CD1c-positive myeloid dendritic cell (primary cell): Measurements from ENCODE around the gene P2RX4.
"Not testable (repeated sequence)": the region's sequence is repeated elsewhere in the genome, so short reads cannot be mapped to it uniquely, and the experiment has no call there.

Source experiments
- DNase-seq: peaks from one replicate; pipeline ENCODE4 v3.0.0-alpha.2; 2016; ENCODE audit errors: extremely low spot score

P2RX4 gene

GRCh38 chr12:121189131-121189530 lies 20.8 kb upstream of the P2RX4 start:
- DNase-seq, result no peak

DNA sequence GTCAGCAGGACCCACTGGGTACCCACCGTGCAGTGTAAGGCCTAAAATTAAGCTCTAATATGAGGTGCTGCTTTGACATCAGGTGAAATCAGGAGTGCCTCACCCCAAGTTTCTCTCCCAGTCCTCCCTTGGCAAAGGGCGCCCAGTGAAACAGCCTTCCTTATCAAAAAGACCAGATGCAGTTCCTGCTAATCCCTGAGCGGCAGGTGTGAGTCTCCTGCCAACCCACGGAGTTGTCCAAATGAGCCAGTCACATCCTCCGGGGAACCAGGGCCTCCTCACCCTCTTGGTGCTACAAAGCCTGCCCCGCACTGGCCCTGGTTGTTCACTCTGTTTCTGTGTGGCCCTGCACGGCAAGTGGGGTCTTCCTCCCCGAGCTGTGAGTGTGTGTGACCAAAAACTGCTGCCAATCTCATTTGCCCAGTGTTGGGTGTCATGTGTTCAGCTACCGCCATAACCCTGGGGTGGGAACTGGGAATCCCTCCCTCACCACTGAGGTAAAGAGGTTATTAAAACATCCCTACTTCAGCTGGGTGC lies 20.2 kb upstream of the P2RX4 start:
- DNase-seq, result no peak

DNA sequence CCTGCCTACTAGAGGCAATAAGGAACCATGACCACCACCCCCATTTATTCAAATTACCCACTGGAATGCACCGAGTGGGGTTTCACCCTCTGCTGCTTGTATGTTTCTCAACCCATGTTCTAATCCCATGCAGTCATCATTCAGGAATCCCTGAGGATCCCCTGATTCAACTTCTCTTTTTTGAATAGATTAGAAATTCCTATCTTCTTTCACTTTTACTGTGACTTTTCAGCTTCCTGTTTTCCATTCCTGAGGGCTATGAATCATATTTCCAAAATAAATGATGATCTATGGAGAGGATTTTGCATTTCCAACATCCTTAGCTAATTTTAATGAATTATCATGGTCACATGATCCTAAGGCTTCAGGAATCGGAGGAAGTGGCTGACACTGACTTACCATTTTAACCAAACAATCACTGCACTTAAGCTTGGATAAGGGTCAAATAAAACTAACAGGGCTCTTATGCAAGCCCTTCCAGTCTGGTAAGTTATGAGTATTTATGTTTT lies 19.4 kb upstream of the P2RX4 start:
- DNase-seq, result peak; percentile 95

- no peak for DNase-seq
These were observed 18.8 kb upstream of the P2RX4 start for GRCh38 chr12:121191151-121191550.

DNA sequence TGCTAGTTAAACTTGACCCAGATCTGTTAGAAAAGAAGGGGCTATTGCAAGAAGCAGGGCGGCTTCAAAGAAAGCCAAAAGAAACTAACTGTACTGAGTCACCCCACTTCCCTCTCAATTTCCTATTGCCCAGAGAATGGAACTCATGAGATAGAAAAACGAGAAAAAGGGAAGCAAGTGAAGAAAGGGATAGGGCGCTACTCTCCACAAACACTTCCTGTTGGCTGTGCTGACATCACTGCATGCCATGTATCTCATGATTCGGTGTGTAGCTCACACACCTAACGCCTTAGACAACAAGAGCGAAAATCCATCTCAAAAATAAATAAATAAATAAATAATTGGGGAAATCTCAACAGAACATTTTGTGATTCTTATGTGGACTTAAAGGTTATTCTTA lies 13.0 kb upstream of the P2RX4 start:
- DNase-seq, result peak; percentile 91

- no peak for DNase-seq
These were observed 11.0 kb upstream of the P2RX4 start for GRCh38 chr12:121198949-121199348.

GRCh38 chr12:121201140-121201539 lies 8.8 kb upstream of the P2RX4 start:
- not testable (repeated sequence) for DNase-seq

DNA sequence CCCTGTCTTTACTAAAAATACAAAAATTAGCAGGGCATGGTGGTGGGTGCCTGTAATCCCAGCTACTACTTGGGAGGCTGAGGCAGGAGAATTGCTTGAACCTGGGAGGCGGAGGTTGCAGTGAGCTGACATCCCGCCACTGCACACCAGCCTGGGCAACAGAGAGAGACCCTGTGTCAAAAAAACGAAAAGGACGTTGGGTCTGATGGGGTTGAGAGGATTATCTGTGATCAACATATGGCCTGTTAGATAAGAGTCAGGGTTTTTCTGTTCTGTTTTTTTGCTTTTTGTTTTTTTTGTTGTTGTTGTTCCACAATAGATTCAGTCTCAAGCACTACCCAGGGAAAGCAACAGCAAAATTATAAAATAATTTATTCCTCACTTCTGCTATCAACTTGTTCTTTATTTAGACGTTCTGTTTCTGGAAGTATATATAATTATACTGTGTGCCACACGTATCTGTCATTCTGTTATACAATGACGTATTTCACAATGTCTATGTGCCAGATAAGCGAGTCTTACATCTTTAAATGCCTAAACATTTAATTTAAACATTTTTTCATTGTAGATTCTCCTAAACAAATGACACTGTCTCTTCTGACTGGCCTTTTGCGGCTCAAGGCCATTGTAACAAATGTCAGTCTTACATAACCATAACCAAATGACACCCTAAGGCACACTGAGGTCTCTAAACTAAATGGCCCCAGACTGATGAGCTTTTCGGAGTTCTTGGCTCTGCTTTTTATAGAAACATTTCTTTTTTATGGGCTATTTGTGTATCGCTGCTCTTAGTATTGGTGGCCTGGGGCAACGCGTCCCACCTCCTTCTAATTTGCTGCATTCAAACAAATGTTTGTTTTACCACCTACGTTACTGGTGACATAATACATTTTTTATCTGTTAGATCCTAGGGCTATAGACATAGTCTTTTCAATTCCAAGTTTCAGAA lies 7.2 kb upstream of the P2RX4 start:
- no peak for DNase-seq

DNA sequence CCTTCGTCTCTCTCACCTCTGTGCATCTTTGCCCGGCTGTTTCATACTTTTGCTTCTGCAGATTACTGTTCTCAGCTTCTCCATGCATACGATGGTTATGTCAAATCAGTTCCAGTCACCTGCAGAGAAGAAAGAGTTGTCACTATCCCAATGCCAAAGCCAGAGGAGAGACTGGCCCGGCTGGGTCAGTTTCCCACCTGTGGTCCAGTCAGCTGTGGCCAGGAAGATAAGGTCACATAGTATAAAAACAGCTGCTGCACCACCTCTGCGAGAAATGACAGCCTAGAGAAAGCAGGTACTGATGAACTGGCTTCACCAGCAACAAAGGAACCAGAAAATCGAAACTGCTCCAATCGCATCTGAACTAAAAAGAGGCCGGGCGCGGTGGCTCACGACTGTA lies 6.4 kb upstream of the P2RX4 start:
- no peak for DNase-seq

DNA sequence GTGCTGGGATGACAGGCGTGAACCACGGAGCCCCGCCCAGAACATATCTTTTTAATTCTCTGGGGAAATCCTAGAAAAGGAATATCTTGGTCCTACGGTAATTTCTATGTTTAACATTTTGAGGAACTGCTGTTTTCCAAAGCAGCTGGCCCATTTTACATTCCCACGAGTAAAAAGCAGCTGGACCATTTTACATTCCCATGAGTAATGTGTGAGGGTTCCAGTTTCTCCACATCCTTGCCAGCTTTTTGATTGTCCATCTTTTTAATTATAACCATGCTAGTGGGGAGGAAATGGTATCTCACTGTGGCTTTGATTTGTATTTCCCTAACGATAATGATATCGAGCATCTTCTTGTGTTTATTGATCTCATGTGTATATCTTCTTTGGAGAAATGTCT lies 4.4 kb upstream of the P2RX4 start:
- DNase-seq, result no peak

DNA sequence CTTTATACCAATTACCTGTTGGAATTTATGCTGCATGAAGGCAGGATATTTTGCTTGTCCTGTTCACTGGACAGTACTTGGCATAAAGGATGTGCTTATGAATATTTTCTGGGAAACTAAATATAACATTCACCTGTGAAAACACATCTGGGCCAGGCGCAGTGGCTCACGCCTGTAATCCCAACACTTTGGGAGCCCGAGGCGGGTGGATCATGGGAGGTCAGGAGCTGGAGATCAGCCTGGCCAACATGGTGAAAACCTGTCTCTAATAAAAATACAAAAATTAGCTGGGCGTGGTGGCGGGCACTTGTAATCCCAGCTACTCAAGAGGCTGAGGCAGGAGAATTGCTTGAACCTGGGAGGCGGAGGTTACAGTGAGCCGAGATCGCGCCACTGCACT lies 1.4 kb upstream of the P2RX4 start:
- DNase-seq, result not testable (repeated sequence)

GRCh38 chr12:121209221-121209620 lies 708 bp upstream of the P2RX4 start:
- DNase-seq, result no peak

DNA sequence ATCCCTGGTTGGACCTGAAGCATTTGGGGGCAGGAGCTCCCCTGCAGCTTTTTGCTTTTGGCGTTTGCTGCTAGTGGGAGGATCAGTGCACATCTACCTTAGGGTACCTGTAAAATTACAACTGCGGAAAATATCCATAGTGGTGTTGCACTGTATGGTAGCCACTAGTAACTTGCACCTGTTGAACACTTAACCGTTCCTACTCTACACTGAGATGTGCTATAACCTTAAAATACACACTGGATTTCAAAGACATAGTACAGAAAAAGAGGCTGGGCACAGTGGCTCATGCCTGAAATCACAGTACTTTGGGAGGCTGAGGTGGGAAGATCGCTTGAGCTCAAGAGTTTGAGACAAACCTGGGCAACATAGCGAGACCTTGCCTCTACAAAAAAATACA lies 2.9 kb downstream of the P2RX4 start:
- DNase-seq, result no peak

DNA sequence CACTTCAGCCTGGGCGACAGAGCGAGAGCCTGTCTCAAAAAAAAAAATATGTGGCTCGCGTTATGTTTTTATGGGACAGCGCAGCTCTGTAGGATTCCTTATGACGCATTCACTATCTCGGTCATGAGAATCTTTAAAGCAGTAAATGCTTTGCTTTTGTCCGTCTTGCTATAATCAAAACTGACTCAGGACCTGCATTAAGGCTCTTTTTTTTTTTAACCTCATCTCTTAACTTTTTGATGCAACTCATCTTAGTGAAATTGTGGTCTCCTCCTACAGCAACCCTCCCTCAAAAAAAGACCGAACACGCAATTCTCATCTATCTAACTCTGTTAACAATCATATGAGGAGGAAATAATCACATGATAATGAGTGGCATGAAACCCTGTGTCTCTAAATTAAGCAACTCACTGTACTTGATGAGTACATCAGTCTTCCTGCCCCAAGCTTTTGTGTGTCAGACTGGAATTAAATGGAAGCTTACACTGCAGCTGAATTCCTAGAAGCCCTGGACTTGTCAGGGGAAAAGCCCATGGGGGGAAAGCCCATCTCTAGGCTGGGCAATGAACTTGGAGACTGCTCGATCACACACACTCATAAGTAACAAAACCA lies 4.3 kb downstream of the P2RX4 start:
- DNase-seq, result peak; percentile 79

DNA sequence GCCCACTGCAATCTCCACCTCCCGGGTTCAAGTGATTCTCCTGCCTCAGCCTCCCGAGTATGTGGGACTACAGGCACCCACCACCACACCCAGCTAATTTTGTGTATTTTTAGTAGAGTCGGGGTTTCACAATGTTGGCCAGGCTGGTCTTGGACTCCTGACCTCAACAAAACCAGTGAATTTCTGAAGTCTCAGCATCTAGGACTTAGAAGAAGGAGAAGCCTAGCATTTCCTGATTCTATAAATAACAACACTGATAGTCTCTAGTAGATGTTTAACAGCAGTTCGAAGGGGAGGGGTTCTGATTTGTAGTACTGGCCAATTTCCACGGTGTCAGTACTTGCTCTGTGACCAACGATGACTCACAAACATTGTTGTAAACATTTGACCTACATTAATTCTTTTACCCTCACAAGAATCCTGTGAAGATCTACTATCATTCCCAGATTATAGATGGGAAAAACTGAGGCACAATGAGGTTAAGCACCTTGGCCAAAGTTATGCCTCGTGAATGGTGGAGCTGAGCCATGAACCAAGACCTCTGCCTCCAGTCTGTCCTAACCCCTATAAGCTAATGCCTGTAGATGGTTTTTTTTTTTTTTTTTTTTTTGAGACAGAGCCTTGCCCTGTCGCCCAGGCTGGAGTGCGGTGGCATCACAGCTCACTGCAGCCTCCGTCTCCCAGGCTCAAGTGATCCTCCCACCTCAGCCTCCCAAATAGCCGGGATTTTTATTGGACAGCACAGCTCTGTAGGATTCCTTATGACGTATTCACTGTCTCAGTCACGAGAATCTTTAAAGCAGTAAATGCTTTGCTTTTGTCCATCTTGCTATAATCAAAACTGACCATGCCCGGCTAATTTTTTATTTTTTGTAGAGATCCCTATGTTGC lies 5.2 kb downstream of the P2RX4 start:
- DNase-seq, result peak; percentile 88

DNA sequence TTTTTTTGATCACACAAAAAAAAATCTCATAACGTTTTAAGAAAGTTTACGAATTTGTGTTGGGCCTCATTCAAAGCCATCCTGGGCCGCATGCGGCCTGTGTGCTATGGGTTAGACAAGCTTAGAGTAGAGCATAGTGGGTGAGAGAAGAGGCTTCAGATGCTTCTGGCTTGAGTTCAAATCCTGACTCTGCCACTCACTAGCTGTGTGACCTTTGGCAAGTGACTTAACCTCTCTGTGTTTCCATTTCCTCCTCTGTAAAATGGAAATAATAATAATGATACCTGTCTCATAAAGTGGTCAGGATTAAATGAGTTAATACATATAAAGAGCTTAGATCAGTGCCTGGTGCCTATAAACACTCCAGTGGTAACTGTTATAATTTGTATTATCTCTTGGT lies 6.2 kb downstream of the P2RX4 start:
- DNase-seq, result no peak

DNA sequence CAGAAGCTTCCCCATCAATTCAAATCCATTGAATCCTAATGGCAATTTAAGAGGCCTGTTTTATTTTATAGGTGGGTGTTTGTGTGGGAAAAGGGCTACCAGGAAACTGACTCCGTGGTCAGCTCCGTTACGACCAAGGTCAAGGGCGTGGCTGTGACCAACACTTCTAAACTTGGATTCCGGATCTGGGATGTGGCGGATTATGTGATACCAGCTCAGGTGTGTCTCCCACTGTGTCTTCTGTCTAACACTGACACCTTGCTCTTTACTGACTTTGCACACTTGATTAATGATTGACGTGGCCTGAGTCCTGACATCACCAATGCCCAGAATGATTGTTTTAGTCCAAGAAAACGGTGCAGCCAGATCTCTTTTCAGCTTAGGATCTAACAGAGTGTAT lies 7.1 kb downstream of the P2RX4 start:
- DNase-seq, result no peak

DNA sequence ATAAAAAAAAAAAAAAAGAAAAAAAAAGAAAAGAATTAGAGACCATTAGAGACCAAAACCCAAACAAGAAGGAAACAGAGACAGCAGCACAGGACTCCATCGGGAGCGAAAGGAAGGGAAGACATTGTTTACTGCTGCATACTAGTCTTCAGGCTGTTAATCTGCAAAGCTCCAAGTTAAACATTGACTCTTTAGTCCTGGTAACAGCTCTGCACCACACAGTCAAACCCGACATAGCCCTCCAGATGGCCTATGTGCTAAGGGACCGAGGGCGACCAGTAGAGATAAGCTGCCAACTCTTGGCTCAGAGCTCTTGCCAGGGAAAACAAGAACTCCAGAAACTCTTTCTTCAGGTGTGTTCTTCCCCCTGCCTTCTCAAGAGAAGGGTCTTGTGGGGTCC lies 7.8 kb downstream of the P2RX4 start:
- DNase-seq, result no peak

GRCh38 chr12:121218588-121219352 lies 8.8 kb downstream of the P2RX4 start:
- no peak for DNase-seq

DNA sequence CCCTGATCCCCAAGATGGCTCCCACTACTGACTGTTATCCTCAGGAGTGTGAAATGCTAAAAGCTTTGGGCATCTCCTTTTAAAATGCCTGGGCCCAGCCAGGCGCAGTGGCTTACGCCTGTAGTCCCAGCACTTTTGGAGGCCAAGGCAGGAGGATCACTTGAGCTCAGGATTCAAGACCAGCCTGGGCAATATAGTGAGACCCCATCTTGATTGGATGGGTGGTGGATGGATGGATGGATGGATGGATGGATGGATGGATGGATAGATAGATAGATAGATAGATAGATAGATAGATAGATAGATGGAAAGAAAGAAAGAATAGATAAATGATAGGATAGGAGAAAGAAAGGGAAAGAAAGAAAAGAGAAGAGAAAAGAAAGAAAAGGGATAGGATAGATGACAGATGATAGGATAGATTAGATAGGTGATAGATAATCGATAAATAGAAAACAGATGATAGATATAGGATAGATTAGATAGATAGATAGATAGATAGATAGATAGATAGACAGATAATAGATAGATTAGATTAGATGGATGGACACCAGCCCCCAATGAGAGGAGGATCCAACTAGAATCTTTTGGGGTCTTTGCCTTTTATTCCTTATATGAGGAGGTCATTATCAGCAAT lies 9.5 kb downstream of the P2RX4 start:
- no peak for DNase-seq

DNA sequence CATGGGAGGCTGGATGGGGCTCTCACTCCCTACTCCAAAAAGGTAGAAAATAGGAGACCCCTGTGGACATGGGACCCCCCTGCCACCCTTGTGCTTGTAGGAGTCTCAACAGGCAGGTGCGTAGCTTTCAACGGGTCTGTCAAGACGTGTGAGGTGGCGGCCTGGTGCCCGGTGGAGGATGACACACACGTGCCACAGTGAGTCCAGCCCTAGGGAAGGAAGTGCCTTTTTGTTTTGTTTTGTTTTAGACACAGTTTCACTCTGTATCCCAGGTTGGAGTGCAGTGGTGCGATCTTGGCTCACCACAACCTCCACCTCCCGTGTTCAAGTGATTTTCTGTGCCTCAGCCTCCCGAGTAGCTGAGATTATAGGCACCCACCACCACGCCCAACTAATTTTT lies 12.9 kb downstream of the P2RX4 start:
- DNase-seq, result no peak
